Stimulated activated CD8-positive, alpha-beta memory T cell treated with anti-CD3 and anti-CD28 coated beads, Interleukin-12 subunit alpha, Interleukin-12 subunit beta, amount 100 ng/mL, for 1 hour (primary cell): ENCODE results near the gene SRXN1.

Source experiments
- DNase-seq: peaks from one replicate; pipeline ENCODE4 v3.0.0-alpha.2; 2020; ENCODE audit warnings: low read depth

Gene SRXN1

GRCh38 chr20:635893-636338, 17.1 kb downstream of the SRXN1 start:
- DNase-seq, result no peak

DNA sequence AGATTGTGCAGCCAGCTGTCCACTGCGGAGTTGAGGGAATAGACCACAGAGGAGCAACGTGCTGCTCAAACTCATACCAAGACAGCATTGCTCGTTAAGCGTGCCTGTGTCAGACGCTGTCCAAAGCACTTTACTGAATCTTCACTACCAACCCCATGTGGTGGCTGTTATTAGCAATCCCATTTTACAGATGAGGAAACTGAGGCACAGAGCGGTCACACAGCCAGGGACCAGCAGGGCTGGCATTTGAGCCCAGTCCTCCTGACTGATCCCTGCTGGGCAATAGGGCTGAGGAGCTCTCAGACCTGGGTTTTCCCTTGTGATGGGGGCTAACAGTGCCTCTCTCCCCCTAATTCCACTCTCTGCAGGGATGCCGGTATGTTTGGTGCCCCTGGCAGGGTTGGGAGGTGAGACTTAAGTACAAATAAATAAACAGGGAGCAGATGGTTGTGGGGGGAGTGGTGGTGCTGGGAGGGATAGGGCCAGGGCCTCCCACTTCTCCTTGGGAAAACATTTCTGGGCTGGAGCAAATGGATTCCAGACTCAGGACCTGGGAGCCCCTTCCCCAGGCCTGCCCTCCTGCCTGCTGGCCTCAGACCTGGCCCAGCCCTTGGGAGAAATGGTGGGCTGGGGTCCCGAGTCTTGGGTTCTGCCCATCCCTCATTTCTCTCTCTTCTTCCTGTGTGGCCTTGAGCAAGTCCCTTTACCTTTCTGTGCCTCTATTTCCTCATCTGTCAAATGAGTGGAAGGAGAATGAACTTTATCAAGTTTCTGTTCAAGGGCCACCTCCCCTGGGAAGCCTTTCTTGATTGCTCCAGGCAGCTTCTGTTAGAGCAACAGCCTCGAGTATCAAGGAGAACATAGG, 17.7 kb downstream of the SRXN1 start:
- DNase-seq, result no peak

- no peak for DNase-seq
Measured at GRCh38 chr20:634148-634925, 18.7 kb downstream of the SRXN1 start.

DNA sequence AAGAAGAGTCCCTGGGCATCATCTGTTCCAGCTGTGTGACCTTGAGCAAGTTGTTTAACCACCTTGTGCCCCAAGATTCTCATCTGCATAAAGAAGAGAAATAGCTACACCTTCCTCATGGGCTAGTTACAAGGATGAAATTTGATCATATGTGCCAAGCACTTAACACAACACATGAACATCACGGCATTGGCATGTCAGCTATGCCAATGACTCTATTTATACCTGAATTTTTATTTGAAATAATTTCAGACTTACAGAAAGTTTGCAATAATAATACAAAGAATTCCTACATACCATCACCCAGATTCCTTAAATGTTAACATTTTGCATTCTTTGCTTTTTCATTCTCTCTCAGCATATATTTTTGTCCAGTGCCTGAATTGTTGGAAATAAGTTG, 21.9 kb downstream of the SRXN1 start:
- DNase-seq, result no peak

- no peak for DNase-seq
Measured at GRCh38 chr20:626579-626978, 26.4 kb downstream of the SRXN1 start.

DNA sequence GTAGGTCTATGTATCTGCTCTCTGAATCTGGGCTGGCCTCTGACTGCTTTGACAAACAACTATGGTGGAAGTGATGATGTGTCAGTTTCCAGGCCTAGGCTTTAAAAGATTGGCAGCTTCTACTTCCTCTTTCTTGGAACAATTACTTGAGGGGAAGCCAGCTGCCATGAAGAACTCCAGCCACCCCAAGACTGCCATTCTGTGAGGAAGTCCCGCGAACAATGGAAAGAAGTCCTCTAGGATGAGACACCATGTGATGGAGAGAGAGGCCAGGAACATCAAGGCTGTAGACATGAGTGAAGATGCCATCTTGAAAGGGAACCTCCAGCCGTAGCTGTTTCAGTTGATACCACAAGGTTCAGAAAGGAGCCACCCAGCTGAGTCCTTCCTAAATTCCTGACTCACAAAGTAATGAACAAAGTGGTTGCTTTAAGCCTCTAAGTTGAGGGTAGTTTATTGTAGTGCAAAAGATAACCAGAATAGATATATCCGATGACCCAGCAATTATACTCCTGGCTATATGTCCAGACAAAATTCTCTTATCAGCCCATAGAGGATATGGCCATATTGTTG, 27.6 kb downstream of the SRXN1 start:
- no peak for DNase-seq

DNA sequence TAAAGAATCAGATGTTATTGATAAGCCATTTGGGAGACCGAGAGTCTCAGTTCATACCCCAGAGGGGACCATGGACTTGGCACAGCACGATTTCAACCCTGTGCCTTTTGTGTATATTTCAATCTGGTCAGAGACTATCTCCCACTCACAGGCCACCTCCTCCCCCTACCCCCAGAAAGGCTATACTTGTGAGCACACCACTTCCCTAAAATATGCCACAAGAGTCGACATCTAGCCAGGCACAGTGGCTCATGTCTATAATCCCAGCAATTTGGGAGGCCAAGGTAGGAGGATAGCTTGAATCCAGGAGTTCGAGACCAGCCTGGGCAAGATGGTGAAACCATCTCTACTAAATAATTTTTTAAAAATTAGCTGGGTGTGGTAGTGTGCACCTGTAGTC, 29.3 kb downstream of the SRXN1 start:
- no peak for DNase-seq

DNA sequence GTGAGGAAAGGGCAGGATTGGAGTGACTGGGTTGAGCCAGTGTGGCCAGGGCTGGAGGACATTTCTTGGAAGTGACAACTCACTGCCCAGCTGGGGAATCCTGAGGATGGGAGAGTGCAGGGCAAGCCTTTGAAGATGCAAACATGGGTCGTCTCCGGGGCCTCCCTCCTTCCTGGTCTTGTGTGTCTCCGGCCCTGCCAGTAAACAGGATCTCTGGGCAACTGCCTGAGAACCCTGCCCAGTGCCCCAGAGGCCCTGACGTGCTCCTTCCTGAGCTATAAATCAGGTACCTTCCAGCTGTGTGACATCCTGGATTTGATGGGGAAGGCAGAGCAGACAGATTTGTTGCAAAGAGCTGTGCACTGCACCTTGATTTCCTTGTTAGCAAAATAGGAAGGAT, 30.0 kb downstream of the SRXN1 start:
- no peak for DNase-seq

DNA sequence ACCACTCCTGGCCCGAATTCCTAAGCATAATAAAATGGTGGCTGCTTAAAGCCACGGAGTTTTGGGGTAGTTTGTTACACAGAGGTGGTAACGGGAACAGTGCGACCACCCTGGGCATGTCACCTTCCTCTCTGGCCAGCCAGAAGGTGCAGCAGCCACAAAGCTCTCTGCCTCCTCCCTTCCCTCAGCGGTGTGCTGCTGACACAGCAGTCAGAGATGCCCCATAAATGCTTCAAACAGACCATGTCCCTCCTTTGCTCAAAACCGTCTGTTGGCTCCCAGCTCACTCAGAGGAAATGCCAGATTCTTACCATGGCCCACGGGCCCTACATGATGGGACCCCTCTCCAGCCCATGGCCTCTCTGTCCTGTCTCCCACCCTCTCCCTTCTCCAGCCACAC, 30.8 kb downstream of the SRXN1 start:
- no peak for DNase-seq

GRCh38 chr20:621125-621756, 31.8 kb downstream of the SRXN1 start:
- DNase-seq, result no peak

DNA sequence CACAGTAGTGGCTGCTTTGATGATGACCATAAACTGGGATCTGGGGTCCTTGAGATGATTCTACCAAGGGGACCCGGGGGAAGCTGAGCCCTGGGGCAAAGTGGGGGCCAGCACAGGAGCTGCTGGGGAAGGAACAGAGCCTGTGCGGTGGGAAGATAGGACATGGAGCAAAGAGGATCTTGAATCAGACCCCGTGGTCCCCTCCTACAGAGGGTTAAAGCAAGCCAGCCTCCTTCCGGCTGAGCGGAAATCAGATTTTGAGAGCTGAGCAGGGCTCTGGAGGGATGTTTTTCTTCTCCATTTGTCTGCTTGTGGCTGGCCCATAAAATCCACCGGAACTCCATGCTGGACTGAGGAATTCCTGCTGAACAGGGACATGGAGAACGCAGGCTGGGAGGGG, 32.8 kb downstream of the SRXN1 start:
- no peak for DNase-seq

DNA sequence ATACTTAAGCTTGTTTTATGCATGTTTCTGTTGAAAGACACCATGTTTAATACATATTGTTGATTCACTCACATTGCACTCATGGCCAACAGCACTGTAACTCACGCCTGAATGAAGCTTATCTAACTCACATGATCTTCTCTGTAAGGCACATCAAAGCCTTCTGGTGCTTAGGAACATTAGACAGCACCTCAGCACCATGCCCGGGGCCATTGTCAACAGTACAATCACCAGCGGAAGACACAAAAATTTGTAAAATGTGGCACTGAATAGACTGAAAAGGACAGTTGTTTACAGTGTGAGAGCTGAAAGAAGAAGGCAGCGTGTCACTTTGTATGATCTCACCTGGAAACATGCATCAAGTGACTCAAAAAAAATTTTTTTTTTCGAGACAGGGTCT, 34.0 kb downstream of the SRXN1 start:
- DNase-seq, result no peak

- DNase-seq, result no peak
Measured at GRCh38 chr20:617934-618690, 34.9 kb downstream of the SRXN1 start.

- DNase-seq, result no peak
Measured at GRCh38 chr20:615514-615913, 37.5 kb downstream of the SRXN1 start.

DNA sequence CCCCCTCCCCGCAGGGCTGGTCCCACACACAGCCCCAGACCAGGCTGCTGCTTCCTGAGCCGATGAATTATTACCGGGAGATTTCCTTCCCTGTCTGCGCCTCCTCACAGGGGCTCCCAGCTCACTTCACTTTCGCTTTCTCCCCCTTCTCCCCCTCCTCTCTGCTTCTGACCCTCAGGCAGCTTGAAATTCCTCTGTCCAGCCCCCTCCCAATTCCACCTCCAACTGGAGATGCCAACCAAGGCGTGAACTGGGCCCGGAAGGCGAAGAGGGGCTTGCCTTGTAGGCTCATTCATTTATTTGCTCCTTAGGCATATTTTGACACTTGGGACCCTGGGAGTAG, 41.2 kb downstream of the SRXN1 start:
- no peak for DNase-seq

GRCh38 chr20:611047-611842, 41.8 kb downstream of the SRXN1 start:
- DNase-seq, result no peak

DNA sequence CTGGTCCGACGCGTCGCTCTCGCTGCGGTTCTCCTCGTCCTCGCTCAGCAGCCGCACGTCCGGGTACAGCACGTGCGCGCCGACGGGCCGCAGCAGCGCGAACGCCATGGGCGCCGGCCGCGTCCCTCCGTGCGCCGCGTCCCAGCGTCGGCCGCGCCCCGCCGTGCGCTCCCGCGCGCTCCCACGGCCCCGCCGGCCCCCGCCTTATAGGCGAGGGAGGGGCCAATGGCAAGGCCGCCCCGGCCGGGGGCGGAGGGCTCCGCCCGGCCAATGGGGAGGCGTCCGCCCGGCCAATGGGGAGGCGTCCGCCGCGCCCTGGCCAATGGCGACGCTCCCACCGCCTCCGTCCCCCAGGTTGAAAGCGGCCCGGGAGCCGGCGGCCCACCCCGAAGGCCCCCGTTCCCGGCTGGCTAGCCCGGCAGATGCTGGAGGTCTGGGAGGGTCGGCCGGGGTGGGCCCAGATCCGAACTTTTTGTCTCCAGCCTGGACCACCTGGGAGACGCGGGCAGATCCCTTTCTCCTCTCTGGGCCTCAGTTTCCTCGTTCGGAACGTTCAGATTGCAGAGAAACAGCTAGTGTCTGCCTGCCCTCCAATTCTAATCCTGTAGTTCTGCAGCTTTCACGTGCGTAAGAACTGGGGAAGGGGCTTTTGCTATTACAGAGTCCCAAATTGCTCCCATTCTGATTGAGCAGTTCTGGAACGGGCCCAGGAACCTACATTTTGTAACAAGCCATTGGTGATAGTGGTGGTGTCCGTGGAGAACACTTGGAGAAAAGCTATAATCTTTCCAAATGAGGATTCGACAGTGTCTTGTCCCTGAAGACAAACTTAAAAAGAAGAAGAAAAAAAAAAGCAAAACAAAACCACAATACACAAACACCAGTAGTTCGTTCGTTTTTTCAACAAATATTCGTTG, 42.6 kb downstream of the SRXN1 start, which contains the start of gene TCF15:
Gene TCF15, minus strand, starts transcription at position 180 of the 917 bp plus-strand sequence. Its CDS starts 72 bp downstream, at position 108.
- no peak for DNase-seq

- no peak for DNase-seq
Measured at GRCh38 chr20:609371-609964, 43.5 kb downstream of the SRXN1 start.

DNA sequence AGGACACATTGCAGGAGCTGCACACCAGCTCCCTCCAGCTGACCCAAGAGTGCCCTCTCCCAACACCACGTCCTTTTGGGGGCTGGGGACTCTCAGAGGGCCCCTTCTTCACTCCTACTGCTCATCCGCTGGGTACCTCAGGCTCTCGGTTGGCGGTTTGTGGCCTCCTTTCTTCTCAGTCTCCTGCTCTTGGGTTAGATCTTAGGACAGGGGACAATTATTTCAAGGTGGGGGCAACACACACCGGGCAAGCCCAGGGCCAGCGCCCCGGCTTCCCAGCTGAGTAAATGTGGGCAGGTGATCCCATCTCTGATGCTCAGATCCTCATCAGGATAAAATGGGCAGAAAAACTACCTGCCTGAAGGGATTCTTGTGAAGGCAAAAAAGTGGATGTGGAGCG, 44.0 kb downstream of the SRXN1 start:
- no peak for DNase-seq
